Ishikawa (cell line): ENCODE measurements around the gene UBA1.

Source experiments
- CEBPB ChIP-seq: IDR thresholded peaks from 2 replicates; pipeline ENCODE4 v1.6.1; 2012
- EP300 ChIP-seq: IDR thresholded peaks from 2 replicates; pipeline ENCODE4 v1.6.1; 2012; ENCODE audit warnings: borderline replicate concordance
- TF ChIP-seq, protein P1 (sequence below): IDR thresholded peaks from 2 replicates; pipeline ENCODE4 v1.6.1; 2012
- TF ChIP-seq, protein P2 (sequence below): IDR thresholded peaks from 2 replicates; pipeline ENCODE4 v1.6.1; 2012; ENCODE audit warnings: low read depth, mild to moderate bottlenecking

DNA sequence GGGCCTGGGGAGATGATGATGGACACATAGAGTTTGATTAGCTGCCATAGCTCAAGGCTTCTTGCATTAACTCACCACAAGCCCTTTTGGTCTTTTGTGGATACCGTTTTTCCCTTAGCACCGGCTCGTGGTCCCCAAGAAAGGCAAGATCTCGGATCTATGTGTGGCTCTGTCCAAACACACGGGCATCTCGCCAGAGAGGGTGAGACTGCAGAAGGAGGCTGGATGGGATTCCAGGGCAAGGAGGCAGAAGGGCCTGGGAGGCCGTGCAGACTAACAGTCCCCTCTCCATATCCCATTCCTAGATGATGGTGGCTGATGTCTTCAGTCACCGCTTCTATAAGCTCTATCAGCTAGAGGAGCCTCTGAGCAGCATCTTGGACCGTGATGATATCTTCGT is 48.7 kb downstream of the UBA1 start:
- TF ChIP-seq EP300 (no peak), CEBPB (no peak)
- TF ChIP-seq, protein P1, sequence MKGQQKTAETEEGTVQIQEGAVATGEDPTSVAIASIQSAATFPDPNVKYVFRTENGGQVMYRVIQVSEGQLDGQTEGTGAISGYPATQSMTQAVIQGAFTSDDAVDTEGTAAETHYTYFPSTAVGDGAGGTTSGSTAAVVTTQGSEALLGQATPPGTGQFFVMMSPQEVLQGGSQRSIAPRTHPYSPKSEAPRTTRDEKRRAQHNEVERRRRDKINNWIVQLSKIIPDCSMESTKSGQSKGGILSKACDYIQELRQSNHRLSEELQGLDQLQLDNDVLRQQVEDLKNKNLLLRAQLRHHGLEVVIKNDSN = no peak
- TF ChIP-seq, protein P2, sequence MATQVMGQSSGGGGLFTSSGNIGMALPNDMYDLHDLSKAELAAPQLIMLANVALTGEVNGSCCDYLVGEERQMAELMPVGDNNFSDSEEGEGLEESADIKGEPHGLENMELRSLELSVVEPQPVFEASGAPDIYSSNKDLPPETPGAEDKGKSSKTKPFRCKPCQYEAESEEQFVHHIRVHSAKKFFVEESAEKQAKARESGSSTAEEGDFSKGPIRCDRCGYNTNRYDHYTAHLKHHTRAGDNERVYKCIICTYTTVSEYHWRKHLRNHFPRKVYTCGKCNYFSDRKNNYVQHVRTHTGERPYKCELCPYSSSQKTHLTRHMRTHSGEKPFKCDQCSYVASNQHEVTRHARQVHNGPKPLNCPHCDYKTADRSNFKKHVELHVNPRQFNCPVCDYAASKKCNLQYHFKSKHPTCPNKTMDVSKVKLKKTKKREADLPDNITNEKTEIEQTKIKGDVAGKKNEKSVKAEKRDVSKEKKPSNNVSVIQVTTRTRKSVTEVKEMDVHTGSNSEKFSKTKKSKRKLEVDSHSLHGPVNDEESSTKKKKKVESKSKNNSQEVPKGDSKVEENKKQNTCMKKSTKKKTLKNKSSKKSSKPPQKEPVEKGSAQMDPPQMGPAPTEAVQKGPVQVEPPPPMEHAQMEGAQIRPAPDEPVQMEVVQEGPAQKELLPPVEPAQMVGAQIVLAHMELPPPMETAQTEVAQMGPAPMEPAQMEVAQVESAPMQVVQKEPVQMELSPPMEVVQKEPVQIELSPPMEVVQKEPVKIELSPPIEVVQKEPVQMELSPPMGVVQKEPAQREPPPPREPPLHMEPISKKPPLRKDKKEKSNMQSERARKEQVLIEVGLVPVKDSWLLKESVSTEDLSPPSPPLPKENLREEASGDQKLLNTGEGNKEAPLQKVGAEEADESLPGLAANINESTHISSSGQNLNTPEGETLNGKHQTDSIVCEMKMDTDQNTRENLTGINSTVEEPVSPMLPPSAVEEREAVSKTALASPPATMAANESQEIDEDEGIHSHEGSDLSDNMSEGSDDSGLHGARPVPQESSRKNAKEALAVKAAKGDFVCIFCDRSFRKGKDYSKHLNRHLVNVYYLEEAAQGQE = no peak
